HG03520 (cell line): ENCODE results near the gene BNC2.
"Not testable (repeated sequence)": the region's sequence is repeated elsewhere in the genome, so short reads cannot be mapped to it uniquely, and the experiment has no call there.

Source experiments
- ATAC-seq: cut with Tn5 transposase; IDR thresholded peaks from one replicate; pipeline ENCODE4 v1.9.1; 2021; ENCODE audit warnings: mild to moderate bottlenecking, moderate library complexity; ENCODE audit not compliant: unreplicated experiment

The BNC2 gene

DNA sequence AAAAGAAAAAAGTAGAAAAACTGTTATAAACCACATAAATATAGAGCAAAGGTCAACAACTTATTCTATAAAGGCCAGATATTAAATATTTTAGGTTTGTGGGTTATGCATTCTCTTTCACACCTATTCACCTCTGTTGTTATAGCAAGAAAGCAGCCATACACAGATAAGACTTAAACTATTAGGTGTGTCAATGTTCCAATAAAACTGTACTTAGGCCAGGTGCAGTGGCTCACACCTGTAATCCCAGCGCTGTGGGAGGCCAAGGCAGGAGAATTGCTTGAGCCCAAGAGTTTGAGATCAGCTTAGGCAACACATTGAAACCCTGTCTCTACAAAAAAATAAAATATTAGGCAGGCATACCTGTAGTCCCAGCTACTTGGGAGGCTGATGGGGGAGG is 314.7 kb downstream of the BNC2 start:
- no peak for ATAC-seq

DNA sequence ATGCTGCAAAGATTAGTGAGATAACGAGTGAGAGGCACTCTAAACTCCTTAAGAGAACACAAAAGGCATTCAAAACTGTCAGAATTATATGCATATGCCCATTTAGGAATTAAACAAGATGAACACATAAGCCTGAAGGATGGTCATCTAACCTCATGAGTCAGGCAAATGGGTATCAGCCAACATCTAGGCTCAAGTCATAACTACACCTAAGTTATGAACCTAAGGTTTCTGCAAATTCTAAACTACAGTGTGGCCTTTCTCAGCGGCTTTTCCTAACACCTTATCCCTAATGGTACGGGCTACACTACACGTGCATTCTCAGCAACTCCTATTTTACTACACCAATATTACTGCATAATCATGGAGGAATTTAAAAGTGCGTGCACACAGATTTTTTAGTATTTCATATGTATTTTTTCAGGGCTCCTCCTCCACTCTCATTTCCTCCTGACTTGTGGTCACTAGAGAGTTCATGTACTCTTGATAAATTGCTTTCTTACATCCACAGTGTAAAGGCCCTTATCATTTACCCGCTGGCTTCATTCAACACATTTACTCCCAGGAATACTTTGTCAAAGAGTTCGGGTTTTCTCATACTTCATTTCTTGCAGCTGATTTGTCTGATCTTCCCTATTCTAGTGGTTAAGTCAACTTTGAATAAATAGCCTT is 316.5 kb downstream of the BNC2 start:
- ATAC-seq, result no peak

DNA sequence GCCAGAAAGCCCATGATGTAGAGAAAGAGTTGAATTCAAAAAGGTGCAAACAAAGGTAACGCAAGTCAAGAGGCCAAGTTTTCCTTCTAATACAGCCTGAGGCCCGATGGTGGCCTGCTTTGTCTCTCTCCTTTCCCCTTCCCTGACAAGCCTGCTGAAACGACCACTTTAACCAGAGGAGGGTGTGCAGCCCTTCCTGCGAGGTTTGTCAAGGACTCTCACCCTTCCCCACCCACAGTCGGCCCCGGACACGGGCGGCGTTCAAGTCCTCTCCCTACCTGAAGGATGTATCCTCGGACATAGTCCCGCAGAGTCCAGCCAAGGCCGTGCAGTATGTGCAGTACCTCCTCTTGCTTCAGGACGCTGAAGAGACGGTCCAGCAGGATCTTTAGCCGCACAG is 318.2 kb downstream of the BNC2 start:
- no peak for ATAC-seq

DNA sequence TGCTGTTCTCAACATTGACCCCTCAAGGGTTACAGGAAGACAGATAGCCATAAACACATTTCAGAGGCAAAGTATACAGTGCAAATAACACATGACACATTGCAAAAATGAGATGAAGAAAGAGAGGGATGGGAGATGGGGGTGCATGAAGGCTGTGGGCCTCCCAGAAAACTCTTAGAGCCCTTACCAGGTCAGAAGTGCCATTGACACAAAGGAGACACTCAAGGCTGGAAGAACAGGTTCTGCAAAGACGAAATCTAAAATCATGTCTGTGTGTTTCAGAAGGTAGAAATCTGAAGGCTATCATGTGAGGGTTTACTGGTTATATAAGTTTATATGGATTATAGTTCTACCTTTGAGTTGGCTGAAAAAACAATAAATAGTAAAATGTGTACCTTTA is 318.8 kb downstream of the BNC2 start:
- ATAC-seq, result no peak

DNA sequence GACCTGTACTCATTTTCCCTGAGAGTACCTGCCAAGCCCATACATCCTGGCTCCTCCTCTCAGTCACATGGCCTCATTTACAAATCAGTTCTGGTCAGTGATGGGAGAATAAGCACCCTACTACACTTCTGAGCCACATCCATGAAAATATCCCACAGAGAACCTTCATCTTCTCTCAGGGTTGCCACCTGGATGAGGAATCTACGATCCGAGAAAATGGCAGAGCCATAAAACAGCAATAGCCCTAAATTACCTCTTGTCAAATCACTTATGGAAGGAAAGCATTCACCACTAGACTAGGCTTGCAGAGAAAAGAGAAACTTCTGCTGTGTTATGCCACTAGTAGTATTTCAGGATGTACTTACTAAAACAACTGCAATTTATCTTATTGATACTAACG is 324.8 kb downstream of the BNC2 start:
- no peak for ATAC-seq

DNA sequence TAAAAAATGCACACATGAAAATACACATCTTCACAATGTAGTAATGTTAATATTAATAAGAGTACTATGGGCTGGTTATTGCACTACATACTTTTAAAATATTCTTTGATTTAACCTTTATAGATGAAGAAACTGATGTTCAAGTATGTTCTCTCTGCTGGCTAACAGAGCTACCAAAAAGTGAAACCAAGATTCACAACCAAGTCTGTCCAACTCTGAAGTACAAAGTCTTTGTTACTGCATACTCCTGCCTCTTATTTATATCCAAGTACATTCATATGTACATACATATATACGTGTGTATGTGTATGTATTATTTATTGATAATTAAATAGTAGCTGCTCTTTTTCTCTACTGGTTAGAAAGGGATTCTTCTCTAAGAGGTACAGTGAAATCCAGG is 325.6 kb downstream of the BNC2 start:
- no peak for ATAC-seq

DNA sequence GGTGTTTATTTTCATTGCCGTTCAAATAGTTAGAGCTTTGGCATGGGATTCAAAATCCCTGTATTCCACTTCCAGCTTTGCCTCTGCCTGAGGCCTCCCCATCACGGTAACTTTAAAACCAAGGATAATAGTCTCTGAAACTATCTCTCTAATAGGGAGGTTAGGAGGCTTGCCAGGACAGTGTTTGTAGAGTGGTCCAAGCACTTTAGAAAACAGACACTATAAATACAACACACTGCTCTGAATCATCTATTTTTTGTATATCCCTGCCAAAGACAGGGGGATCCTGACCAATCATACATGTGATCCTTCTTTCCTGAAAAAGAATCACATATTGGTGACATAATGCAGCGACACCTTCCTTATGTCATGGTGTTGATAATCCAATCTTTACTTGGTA is 326.8 kb downstream of the BNC2 start:
- no peak for ATAC-seq

DNA sequence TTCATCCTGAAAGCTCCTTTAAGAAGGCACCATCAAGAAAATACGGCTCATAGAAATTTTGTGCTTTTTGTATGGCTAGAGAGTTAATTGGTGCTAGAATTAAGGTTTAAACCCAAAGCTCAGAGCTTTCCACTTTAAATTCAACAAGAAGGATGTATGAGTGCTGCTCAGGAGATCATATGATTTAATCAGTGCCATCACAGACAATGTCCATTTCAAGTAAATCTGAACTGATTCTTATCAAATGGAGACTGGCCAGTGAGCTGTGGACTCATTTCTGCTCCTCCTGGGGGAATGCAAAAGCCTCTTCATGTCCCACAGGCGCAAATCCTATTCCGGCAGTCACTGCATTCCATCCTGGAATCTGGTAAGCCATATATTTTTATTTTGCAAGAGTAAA is 327.2 kb downstream of the BNC2 start:
- no peak for ATAC-seq

DNA sequence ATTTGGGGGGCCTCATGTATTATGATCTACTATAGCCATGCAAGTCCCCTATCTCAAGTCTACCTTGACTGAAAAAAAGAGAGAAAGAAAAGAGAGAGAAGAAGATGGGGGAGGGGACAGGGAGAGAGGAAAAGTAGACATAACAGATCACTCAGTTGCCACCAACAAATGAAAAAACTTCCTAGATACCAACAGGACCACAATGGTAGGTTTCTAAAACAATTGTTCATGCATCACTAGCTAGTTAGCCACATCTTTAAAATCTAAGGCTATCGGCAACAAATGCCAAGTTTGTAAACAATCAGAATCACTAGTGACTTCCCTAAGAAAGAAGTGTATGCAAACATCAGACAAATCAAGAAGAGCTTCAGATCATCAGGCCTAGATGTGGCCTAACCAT is 328.2 kb downstream of the BNC2 start:
- no peak for ATAC-seq

DNA sequence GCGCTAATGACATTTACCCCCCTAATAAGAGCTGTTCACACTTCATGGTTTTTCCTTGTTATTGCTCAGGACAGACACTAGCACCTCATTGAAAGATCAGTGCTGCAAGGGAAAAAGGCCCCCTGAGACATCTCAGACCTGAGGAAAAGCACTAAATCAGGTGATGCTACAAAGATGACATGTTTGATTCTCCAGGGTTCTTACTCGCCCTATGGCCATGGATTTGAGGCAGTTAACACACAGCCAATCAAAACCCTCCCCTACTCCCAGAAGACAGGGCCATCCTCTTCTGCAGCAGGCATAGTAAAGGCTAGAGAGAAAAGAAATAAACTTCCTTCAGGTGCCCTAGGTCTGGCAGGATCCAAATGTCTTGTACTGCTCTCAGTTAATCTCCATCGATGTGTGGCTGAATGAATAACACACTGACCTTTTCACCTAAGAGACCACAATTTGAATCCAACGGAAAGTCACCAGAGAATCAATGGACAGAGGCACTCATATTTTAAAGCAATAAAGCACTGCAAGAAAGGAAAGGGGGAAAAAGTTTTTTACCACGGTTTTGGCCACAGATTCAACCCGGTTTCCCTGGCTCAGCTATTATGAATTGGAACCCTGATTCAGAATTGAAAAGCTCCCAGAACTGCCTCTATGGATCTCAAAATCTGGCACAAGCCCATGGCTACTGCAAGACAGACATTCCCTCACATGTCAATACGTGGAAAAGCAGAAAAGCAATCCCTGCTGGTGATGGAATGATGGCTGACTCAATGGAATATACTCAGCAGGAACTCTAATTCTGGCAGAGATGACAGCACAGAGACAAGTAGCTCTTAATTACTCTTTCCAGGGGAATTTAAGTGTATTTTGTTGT is 329.5 kb downstream of the BNC2 start:
- no peak for ATAC-seq

DNA sequence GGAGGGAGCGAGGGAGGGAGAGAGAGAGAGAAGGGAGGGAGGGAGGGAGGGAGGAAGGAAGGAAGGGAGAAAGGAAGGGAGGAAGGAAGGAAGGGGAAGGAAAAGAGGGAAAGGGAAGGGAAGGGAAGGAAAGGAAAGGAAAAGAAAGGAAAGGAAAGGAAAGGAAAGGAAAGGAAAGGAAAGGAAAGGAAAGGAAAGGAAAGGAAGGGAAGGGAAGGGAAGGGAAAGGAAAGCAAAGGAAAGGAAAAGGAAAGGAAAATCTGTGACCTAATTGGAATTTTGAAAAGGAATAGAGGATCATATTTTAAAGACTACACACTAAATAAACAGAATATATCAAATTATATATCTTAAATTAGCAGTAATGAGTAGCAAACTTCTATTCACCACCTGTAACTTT is 330.8 kb downstream of the BNC2 start:
- not testable (repeated sequence) for ATAC-seq

DNA sequence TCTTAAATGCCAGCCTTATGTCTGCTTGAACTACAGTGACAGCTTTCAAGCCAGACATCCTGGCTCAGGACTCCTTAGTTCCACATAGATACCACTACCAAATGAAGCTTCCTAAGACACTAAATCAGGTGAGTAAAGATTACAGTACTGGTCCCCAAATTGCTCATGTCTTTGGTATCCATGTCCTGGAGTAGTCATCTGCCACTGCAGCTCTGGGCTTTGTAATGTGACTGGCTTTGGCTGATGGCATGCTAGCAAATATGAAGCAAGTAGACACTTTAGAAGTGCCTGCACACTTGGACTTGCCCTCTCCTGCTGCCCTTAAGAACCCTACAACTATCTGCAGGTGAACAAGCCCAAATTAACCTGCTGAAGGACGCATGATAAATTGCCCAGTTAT is 334.9 kb downstream of the BNC2 start:
- ATAC-seq, result no peak

DNA sequence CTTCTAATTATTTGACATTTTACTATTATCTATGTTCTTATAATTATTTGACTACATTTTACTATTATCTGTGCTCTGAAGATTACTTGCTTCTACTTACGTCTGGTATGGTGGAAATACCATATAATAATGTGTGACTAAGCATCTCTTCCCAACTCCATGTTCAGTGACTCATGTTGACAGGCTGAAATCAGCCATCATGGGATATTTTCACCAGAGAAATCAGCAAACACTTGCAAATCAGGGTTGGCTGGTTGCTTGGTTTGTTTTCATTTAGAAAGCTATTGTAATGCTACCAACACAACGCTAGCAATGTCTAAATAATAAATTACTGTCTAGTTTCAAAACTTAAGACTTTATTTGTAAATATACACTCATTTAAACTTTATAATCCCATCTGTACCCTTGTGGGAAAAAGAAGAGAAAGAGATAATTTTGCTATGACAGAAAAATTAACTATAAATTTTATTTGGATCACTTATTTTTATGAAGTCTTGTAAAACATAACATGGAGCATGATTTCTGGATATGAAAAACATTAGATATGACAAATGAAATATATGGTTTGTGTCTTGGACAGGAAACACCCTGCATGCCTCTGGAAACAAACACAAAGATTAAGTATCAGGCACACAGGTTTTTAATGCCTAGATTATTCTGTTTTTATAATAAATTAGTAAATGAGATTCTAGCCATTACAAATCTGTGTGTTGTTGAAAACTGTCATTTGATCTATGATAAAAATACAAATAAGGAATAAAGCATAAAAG is 337.6 kb downstream of the BNC2 start:
- no peak for ATAC-seq

DNA sequence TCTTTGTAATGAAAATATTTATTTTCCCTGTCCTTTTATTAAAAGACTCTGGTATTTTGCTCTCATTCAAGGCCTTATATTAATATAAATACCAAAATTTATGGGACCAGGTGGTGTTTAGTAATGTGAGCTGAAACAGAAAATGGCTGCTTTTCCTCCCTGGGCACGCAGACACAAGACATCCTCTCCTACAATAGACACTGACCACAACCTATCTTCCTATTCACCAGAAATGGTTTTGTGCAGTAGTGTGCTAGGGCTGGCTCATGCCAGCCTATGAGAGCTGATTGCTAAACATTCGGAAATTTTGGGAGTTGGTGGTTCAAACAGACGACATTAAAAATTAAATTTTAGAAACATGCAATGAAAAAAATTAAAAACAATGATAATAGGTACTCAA is 338.2 kb downstream of the BNC2 start:
- no peak for ATAC-seq

DNA sequence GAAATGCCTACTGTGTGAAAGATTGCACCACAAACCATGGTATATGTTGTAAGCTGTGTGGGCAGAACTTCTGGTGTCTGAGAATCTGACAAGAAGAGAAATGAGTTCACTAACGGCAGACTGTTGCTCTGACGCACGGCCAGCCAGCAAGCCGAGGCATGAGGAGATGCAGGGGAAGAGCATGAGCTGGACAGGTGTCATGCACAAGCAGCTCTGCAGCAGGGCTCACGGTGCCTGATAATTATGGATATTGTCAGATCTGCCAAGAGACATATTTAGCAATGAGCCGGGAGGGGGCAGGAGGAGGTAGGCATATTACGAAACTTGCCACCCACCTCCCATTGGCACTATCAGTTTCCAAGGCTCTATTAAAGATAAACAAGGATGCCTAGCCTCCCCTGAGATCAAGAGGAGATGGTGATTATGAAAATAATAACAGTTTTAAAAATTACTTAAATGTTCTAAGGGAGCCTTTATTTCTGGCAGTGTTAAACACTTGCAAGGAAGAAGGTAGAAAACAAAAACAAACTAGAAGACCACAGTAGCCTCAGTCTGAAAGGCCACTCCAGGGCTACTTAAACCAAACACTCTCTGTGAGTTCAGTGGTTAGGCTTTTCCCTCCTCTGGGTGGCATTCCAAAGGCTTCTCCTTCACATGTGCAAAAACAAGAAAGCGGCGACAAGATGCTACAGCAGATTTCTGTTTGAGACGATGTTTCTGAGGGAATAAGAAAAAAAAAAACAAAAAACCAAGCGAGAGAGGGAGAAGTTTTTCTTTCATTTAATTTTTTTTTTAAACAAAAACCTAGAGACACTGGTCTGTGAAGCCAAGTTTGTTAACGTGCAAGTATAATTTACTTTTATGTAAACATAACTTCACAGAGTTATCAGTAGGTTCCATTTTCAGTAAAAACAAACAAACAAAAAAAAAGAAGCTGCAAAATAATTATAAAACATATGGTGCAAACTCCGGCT is 339.5 kb downstream of the BNC2 start:
- ATAC-seq, result no peak

DNA sequence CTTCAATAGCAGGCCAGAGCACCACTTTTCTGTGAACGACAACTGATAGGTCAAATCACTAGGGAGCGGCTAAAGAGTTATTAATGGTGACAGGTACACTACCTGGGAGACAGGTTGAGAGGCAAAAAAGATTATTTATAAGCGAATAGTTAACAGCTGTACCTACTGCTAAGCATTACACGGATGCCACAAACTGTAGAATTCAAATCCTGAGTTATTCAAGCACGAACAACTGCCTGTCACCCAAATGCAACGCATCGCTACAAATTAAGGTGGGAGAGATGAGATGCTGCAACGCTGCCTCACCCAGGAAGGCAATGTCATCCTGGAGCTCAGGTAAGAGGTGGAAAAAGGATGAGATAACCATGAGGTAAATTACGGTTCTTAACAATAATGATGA is 342.9 kb downstream of the BNC2 start:
- ATAC-seq, result no peak

DNA sequence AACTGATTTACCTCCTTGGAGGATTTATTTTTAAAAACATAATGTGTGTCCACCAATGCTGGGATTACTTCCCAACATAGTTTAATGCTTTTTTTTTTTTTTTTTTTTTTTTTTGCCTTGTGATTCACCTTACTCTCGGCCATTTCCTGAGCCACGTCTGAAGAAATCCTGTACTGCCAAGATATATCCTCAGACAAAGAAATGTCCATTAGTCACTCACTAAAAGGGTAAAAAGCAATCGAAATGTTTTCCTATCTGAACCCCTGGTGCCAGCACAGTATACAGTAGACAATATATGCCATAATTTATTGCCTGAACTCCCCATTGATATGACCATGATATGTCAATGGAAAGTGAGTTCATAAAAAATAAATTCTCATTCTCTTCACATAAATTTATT is 344.1 kb downstream of the BNC2 start:
- no peak for ATAC-seq

DNA sequence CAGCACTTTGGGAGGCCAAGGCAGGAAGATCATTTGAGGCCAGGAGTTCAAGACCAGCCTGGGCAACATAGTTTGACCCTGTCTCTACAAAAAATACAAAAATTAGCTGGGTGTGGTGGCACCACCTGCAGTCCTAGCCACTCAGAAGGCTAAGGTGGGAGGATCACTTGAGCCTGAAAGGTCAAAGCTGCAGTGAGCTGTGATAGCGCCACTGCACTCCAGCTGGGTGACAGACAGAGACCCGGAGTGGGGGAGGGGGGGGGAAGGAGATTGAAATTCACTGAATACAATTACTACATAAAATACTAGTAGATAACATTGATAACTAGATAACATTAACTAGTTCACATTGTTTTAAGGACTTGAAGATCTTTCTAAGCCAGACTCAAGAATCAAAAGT is 345.6 kb downstream of the BNC2 start:
- no peak for ATAC-seq

DNA sequence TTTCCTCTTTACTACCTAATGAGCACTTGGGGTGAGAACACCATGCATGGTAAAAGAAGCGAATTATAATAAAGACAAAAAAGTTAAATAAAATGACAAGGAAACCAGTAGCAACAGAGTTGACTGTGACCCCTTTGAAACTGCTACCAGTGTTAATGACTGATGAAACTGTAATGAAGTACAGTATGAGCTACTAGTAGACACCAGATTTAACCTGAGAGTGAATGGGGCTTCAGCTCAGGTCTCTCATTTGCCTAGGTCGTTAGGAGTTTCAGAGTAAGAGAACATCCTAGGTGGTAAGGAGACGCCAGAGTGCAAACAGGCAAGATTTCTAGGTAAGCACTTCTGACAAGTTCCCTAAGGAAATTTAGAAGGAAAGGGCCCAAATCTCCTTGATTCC is 346.4 kb downstream of the BNC2 start:
- no peak for ATAC-seq

DNA sequence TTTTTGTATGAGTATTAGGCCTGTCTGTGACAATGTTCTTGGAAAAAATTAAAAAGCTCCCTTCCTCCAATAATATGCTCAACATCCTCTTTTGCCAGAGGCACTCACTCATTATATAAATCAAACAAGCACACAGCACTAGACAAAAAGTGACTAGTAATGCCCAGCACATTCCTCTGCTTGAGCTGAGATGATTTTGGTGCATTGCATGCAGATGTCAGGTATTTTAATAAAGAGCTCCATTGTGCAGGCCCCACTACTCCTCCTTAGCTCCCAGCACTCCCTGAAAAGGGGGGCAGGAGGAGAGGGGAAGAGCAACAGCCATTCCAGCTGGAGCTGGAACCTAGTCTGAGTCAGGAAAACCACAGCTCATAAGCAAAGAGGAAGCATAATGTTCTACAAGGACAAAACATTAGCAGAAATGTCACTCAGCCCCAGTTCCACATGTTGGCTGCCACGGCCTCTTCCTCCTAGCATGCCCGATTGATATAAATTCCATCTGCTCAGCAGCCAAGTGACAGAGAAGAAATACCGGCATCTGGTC is 348.5 kb downstream of the BNC2 start:
- no peak for ATAC-seq
